CD4-positive, alpha-beta T cell treated with Interleukin-21 for 1 hour (primary cell): Measurements from ENCODE around the gene TENT4B.
"Not testable (repeated sequence)": the region's sequence is repeated elsewhere in the genome, so short reads cannot be mapped to it uniquely, and the experiment has no call there.

Experiments used
- DNase-seq: peaks from one replicate; pipeline ENCODE4 v3.0.0-alpha.2; 2020

TENT4B gene

DNA sequence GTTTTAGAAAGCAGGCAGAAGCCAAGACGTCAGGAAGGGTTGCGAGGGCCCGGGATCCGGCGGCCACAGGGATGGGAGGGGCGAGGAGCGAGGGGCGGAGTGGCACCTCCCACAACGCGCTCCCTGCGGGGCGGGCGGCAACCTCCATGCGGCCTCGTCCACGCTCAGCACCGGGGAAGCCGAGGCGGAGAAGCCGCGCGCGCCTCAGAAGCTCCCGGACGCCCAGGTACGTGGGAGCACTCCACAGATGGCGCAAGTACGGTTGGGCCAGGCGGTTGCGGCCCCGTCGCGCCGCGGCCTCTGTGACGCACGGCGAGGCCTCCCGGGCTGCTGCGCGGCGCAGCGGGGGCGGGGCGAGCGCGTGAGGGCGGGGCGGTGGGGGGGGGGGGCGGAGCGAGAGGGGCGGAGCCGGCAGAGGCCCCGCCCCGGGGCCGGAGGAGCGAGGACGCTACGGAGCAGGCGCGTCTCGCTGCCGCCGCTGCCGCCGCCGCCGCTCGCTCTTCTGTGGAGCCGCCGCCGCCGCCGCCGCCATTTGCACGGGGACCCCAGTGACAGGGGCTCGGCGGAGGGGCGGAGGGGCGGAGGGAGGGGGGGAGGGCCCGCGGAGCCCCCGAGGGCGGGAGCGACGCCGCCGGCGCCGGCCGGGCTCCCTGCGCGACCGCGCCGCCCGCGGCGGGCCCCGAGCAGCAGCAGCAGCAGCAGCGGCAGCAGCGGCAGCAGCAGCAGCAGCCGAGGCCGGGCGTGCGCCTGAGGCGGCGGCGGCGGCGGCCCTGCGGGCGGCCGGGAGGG is at the start of gene TENT4B:
TSS of gene TENT4B (plus strand) at position 500 of the 789 bp plus-strand sequence. CDS start 316 bp downstream, outside the sequence.
- DNase-seq: peak; percentile 92

DNA sequence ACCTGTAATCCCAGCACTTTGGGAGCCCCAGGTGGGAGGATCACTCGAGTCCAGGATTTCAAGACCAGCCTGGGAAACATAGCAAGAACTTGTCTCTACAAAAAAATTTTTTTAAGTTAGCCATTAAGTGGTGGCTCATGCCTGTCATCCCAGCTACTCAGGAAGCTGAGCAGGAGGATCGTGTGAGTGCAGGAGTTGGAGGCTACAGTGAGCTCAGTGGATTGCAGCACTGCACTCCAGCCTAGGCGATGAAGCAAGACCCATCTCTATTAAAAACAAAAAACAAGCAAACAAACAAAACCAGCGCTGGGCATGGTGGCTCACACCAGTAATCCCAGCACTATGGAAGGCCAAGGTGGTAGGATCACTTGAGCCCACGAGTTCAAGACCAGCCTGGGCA is 49.3 kb upstream of the TENT4B start:
- DNase-seq: no peak

DNA sequence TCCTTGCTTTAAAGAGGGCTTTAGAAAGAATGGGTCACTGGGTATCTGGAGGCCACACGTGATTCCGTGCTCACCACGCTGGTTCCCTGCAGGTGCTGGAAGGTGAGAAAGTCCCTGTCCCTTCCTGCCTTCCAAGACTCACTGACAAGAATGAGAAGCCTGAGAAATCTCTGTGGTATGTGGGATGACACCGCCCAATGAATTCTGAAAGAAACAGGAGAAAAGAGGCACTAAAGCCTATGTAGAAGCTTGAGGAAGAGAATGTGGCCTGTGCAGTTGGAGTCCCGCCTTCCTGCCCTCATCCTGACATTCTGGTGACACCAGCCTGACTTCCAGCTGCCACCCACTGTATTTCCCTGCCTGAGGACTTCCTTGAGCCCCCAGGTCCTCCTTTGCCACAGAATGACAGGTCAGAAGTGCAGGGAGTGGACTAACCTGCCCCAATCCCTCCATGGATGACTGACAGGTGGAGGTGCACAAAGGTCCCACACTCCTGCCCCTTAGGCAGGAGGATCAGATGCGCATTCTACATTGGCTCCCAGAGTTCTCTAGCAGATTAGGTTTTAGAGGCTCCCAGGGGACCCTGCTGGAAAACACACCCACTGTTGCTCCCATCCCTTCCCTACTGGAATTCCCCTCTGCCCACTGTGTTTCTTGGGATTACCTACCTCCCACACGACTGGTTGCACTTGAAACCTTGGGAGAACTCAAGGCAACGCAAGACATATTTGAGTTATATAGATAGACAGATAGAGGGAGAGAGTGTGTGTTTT is 38.6 kb upstream of the TENT4B start:
- DNase-seq: no peak

DNA sequence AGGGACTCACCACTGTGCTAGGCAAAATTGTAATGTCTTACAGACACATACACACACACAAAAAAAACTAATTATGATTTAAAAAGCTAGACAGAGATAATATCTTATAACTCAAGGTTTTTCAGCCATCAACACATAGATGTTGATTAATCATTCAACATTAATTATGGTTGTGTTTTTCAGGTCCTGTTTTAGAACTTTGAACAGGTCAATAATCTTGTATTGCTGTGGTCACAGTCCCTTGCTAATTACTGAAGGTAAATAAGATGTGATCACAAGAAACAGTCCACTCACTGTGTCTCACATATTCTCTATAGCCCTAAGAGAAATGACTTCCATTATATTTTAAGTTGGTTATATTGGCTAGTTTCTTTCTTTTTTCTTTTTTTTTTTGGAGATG is 32.4 kb upstream of the TENT4B start:
- DNase-seq: no peak

DNA sequence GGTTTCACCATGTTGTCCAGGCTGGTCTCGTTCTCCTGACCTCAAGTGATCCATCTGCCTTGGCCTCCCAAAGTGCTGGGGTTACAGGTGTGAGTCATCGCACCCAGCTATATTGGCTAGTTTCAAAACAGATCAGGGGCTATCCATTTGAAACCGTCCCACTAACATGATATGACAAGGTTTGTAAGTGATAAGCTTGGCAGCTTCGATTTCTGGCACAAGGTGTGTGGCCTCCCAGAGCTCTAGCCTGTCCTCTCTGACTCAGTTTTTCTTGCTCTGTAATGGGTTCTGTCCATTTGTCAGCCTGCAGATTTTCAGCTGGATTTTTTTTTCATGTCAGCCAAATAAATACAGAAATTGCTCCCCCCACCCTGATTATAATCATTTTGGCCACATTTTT is 31.8 kb upstream of the TENT4B start:
- DNase-seq: no peak

DNA sequence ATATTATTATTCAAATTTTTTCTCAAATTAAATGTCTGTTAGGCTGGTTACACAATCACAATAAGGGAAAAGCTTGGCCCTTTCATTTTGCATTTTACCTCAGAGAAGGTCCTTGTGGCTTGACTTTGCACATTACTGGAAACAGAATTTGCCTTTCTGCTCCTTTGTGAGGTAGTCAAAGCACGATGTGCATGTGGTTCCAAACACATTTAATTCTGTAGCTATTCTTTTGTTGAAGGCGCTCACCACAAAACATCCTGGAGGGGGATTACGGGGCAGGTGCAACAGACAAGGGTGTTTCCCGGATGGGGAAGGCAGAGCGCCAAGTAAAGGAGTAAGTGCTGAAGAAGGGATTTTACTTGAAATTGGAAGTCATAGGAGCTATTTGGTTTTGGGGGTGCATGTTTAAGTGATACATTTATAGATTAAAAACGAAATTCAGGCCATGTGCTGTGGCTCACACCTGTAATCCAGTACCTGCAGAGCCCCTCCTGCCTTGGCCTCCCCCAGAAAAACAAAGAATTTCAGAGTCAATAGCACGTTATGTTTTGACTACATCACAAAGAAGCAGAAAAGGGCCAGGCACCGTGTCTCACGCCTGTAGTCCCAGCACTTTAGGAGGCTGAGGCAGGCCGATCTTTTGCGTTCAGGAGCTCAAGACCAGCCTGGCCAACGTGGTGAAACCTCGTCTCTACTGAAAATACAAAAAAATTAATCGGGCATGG is 31.2 kb upstream of the TENT4B start:
- peak; percentile 42 for DNase-seq

DNA sequence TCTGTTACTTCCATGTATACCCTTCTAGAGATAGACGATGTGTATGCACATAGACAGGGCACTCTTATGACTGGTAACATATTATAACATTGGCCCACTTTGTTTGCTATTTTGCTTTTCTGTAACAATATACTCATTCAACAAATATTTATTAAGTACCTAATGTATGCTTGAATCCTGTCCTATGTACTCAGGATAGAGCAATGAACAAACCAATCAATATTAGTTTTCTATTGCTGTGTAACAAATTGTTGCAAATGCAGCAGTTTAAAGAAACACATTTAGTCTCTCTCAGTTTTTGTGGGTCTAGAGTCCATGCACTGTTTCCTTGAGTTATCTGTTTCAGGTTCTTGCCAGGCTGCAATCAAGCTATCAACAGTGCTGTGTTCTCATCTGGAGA is 29.7 kb upstream of the TENT4B start:
- no peak for DNase-seq

DNA sequence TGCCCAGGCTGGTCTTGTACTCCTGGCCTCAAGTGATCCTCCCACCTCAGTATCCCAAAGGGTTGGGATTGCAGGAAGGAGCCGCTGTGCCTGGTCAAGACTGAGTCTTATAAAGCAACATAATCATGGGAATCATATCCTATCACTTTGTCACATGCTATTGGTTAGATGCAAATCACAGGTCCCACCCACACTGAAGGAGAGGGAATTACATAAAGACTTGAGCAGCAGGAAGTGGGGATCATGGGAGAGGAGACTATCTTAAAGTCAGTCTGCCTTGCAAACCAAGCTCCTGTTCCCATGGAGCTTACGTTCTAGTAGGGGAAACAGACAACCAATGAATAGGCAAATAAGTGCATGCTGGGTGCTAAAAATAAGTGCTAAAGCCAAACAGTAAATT is 28.3 kb upstream of the TENT4B start:
- no peak for DNase-seq

DNA sequence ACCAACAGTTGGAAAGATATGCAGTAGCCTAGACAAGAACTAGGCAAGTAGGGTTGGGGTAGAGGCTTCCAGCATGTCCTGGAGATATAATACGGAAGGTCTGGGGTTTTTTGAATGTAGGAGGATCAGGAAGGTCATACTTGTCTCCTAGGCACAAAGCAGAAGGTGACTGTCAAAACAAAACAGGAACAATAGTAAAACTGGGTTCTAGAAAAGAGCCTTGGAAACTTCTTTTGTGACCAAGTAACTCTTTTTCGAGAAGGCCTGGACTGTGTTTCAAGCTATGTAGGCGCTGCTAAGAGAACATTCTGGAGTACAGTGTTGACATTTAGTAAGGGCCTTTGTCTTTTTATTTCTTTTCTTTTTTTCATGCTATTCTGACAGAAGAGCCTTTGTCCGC is 26.9 kb upstream of the TENT4B start:
- DNase-seq: no peak

DNA sequence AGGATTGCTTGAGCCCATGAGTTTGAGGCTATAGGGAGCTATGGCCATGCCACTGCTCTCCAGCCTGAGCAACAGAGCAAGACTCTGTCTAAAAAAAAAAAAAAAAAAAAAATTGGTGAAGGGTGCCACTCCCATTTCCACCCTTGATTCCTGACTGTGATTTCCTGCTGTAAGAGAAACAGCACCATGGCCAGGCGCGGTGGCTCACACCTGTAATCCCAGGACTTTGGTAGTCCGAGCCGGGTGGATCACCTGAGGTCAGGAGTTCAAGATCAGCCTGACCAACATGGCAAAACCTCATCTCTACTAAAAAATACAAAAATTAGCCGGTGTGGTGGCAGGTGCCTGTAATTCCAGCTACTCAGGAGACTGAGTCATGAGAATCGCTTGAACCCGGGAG is 20.5 kb upstream of the TENT4B start:
- DNase-seq: not testable (repeated sequence)

DNA sequence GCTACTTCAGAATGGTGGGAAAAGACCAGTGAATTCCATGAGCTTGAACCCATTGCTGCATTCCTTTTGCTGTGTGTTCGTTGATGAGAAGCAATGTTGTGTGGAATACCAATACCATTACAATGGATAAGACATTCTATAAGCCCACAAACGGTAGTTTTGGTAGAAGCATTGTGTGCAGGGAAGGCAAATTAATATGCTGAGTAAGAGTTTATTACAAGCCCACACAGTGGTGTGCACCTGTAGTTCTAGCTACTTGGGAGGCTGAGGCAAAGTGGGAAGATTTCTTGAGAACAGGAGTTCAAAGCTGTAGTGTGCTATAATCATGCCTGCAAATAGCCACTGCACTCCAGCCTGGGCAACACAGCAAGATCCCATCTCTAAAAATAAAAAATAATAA is 19.9 kb upstream of the TENT4B start:
- no peak for DNase-seq

DNA sequence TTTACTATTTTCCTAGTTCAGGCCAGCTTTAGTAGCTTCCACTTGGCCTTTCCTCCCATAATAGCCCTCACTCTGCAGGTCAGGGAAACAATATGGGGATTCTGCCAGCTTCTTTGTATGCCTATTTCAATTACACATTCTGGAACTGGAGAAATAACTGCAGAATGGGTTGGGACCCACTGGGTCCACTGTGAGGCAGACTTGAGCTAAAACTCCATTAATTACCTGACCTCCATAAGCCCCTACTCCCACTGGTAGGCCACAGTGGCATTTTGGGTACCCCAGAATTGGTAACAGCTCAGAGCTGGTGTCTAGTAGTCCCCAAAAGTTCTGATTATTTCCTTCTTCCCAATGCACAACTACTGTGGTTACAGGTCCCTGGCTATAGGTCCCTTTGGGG is 16.7 kb upstream of the TENT4B start:
- DNase-seq: no peak

DNA sequence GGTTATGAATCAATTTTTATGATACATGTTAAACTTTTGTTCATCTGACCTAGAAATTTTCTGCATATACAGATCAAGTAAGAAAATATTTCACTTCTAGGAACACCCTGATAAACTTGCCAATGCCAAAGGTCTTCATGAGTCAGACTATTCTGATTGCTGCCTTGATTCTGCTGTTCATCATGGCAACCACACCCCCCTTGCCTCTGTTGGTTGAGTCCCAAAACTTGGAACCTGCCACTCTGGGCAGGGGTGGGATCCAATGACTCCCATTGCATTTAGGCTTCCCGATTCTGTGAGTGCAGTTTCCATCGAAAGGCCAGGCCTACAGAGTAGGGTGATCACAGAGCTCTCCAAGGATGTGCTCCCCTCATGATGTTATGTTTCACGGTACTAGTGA is 15.8 kb upstream of the TENT4B start:
- DNase-seq: no peak

DNA sequence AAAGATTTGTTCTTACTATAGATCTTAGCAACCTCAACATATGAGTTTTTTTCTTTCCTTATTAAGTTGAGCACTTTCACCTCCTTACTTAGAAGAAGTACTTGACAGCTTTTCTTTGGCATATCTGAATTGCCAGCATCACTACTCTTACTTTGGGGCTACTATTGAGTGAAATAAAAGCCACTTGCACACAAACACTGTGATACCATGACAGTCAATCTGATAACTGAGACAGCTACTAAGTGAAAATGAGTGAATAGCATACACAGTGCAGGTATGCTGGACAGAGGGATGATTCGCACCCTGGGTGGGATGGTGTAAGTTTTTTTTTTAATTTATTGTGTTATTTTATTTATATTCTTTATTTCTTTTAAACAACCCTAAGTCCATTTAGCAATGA is 13.5 kb upstream of the TENT4B start:
- no peak for DNase-seq

DNA sequence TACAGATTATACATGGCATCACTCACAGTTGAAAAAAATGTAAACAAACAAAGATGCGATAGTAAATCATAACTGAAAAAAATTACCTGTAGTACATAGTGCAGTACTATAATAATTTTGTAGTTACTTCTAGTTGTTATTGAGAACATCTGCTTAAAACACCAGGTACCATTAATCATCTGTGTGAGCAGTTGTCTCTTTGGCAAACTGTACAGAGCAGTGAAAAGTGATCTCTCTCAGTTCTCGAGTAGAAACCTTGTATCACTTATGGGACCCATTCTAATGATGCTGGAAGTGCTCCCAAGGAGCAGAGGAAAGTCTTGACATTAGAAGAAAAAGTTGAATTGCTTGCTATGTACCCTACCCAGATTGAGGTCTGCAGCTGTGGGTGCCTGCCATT is 8.9 kb upstream of the TENT4B start:
- no peak for DNase-seq

DNA sequence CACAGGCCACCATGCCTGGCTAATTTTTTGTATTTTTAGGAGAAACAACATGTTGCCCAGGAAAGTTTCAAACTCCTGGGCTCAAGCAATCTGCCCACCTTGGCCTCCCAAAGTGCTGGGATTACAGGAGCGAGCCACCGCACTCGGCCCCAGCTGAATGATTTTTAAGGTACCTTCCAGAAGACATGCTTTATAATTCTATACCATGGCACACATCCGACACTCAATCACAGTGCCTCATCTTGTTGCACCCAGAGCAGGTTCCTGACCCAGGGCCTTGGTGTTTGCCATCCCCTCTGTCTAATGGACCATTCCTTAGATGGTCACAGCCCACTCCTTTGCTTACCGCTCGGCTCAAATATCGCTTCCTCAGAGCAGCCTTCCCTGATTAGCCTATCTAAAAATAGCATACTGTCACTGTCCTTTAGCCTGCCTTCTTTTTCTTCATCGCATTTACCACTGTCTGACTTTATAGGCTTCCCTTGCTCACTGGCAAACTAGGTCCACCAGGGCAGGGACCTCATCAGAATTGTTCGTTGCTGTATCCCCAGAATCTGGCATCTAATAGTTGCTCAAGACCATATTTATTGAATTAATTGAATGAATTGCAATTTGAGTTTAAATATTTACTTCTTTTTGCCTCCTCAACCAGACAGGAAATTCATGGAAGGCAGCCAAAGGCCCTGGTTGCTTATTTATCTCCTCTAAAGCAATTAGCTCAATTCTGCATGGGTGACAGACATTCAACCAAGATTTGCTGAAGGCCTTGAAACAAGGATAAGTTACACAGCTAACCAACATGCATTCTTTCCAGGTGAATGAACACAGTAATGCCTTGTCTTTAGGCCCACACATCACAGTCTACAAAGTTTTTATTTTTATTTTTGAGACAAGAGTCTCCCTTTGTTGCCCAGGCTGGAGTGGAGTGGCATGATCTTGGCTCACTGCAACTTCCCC is 6.3 kb upstream of the TENT4B start:
- no peak for DNase-seq

DNA sequence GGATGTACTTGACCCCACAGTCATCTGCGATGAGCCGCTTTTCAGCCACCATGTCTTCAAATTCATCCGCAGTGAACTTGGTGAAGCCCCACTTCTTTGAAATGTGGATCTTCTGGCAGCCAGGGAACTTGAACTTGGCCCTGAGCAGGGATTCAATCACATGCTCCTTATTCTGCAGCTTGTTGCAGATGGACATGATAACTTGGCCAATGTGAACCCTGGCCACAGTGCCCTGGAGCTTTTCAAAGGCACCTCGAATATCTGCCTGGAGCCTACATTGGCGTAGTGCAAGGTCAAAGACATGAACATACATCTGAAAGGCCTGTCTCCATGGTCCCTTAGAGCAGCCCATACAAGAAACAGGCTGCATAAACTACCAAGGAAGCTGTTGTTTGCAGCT is 1.8 kb upstream of the TENT4B start:
- DNase-seq: no peak

DNA sequence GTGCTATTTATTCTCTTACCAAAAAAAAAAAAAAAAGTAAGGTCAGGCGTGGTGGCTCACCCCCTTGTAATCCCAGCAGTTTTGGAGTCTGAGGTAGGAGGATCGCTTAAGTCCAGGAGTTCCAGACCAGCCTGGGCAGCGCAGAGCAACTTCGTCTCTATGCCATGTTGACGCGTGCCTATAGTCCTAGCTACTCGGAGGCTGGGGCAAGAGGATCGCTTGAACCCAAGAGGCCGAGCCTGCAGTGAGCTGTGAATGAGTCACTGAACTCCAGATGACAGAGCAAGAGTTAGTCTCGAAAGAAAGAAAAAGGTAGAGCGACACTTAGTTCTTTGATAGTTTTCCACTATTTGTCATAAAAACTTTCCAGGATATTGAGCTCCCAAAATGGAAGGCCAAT is 1.4 kb upstream of the TENT4B start:
- no peak for DNase-seq

DNA sequence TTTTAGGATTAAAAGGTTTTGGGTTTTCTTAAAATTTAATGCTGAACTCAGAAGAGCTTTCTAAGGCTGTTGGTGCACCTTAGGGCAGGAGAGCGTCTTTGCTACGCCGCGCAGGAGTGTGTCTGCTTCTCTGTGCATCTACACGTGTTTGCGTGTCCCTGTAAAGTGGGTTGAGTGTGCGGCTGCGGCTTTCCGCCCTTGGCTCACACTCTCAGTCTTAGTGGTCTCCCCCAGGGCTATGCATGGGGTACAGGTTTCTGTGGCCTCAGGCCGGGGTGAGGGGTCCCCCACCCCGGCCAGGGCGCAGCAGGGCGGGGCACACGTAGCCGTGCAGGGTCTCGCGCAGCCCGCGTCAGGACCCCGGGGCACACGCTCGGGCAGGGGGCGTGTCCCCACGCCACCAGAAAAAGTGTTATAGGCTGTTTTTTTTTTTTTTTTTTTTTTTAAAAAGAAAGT is 727 bp upstream of the TENT4B start:
- DNase-seq: peak; percentile 74

DNA sequence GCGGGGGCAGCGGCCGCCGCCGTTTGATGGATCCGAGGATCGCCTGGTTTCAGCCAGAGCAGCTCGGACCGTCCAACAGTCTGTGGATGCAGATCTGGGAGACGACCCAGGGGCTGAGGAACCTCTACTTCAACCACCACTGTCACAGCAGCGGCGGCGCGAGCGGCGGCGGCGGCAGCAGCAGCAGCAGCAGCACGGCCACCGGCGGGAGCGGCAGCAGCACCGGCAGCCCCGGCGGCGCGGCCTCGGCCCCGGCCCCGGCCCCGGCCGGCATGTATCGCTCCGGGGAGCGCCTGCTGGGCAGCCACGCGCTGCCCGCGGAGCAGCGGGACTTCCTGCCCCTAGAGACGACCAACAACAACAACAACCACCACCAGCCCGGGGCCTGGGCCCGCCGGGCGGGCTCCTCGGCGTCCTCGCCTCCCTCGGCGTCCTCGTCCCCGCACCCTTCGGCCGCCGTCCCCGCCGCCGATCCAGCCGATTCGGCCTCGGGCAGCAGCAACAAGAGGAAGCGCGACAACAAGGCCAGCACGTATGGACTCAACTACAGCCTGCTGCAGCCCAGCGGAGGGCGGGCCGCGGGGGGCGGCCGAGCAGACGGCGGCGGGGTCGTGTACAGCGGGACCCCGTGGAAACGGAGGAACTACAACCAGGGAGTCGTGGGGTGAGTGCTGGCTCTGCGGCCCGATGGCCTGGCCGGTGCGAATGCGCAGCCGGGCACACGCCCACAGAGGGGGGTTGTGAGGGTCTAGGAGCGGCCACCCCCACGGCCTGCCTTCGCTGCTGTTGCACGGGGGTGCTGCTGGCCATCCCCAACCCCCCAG is 702 bp downstream of the TENT4B start:
- no peak for DNase-seq

DNA sequence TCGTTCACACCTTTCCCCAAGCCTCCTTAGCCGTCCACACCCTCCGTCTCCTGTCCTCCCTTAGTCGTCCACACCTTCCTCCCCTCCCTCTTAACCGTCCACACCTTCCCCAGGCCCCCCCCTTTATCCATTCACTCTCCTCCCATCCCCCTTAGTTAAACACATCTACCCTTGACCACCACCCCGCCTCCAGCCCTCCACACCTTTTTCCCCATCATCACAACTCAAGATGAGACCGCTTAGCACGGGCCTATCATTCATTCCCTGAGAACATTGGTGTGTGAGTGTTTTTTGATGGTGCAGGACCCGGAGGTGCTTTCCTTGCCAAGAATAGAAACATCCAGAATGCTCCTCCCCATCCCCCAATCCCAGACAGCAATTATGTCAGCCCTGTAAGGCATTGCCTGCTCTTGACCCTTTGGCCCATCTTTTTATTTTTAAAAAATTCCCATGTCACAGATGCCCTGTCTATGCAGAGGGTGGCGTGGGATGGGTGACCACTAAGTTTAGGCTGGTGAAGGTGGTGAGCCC is 1.4 kb downstream of the TENT4B start:
- no peak for DNase-seq
